ENCODE measurements around the gene KCTD16. TPM values are rescaled to one million over a fixed set of nuclear protein-coding genes. Genes with fewer than 3 reads are reported as not detected.

The KCTD16 gene
- total RNA-seq, 2 donors from 2014 or later: 0.29 to 0.44 TPM

GRCh38 chr5:144142824-144143162 is 27.9 kb upstream of the KCTD16 start:
- no peaks in the 10 kb centered on the region for H3K9me3 Mint-ChIP-seq
- no peak for TF ChIP-seq CTCF (conservative IDR thresholded peaks at IDR 0.05)
- H3K4me1 ChIP-seq (ENCODE audit: control insufficient read depth, insufficient read depth, low read length): peaks cover 6% of the 10 kb centered on the region
- no peaks in the 10 kb centered on the region for H3K36me3 Mint-ChIP-seq (ENCODE audit: low read depth)
- no peaks in the 10 kb centered on the region for H3K27me3 ChIP-seq (ENCODE audit: control insufficient read depth, insufficient read depth, low read length, poor library complexity, severe bottlenecking)
- H3K9me3 ChIP-seq (ENCODE audit: control insufficient read depth, low read length): no peaks in the 10 kb centered on the region
- no peak for DNase-seq
- no peak overlapping the region for H3K4me3 Mint-ChIP-seq
- H3K27ac Mint-ChIP-seq: no peak overlapping the region
- no peaks in the 10 kb centered on the region for H3K36me3 ChIP-seq (ENCODE audit: control insufficient read depth, insufficient read depth, low read length)
- H3K27ac ChIP-seq (ENCODE audit: low read depth, low read length): no peak overlapping the region
- H3K4me1 Mint-ChIP-seq: peaks cover 12% of the 10 kb centered on the region
- H3K9ac ChIP-seq (ENCODE audit: extremely low read depth, low read length, poor library complexity, severe bottlenecking): no peak overlapping the region
- WGBS, 2 experiments (ENCODE audit: insufficient coverage in 1 of 2, insufficient read length in 1 of 2): 84 to 100% methylated on average over 1 of the region's 1 CpG
- no peak overlapping the region for H3K4me3 ChIP-seq (ENCODE audit: low read length)
- no peaks in the 10 kb centered on the region for H3K27me3 Mint-ChIP-seq (ENCODE audit: insufficient read depth)

- Histone ChIP-seq H3K36me3 (ENCODE audit: control insufficient read depth, insufficient read depth, low read length) (no peaks in the 10 kb centered on the region), H3K4me3 (ENCODE audit: low read length) (no peak overlapping the region), H3K27me3 (ENCODE audit: control insufficient read depth, insufficient read depth, low read length, poor library complexity, severe bottlenecking) (no peaks in the 10 kb centered on the region), H3K4me1 (ENCODE audit: control insufficient read depth, insufficient read depth, low read length) (peaks cover 6% of the 10 kb centered on the region), H3K9ac (ENCODE audit: extremely low read depth, low read length, poor library complexity, severe bottlenecking) (no peak overlapping the region), H3K9me3 (ENCODE audit: control insufficient read depth, low read length) (no peaks in the 10 kb centered on the region), H3K27ac (ENCODE audit: low read depth, low read length) (no peak overlapping the region)
- Mint-ChIP-seq H3K4me1 (peaks cover 12% of the 10 kb centered on the region), H3K36me3 (ENCODE audit: low read depth) (no peaks in the 10 kb centered on the region), H3K4me3 (no peak overlapping the region), H3K27ac (no peak overlapping the region), H3K27me3 (ENCODE audit: insufficient read depth) (no peaks in the 10 kb centered on the region), H3K9me3 (no peaks in the 10 kb centered on the region)
- DNase-seq: no peak
- TF ChIP-seq CTCF (conservative IDR thresholded peaks at IDR 0.05): no peak
- WGBS, 2 experiments (ENCODE audit: insufficient coverage in 1 of 2, insufficient read length in 1 of 2): 89 to 91% methylated on average over 1 of the region's 1 CpG
Measured at GRCh38 chr5:144143625-144144024, 27.0 kb upstream of the KCTD16 start.

- no peaks in the 10 kb centered on the region for H3K9me3 Mint-ChIP-seq
- no peaks in the 10 kb centered on the region for H3K36me3 Mint-ChIP-seq (ENCODE audit: low read depth)
- Histone ChIP-seq H3K4me3 (ENCODE audit: low read length) (no peak overlapping the region), H3K9me3 (ENCODE audit: control insufficient read depth, low read length) (no peaks in the 10 kb centered on the region), H3K27ac (ENCODE audit: low read depth, low read length) (no peak overlapping the region), H3K4me1 (ENCODE audit: control insufficient read depth, insufficient read depth, low read length) (peaks cover 6% of the 10 kb centered on the region), H3K9ac (ENCODE audit: extremely low read depth, low read length, poor library complexity, severe bottlenecking) (no peak overlapping the region), H3K27me3 (ENCODE audit: control insufficient read depth, insufficient read depth, low read length, poor library complexity, severe bottlenecking) (no peaks in the 10 kb centered on the region), H3K36me3 (ENCODE audit: control insufficient read depth, insufficient read depth, low read length) (no peaks in the 10 kb centered on the region)
- WGBS, 2 experiments (ENCODE audit: insufficient coverage in 1 of 2, insufficient read length in 1 of 2): 90 to 95% methylated on average over 2 to 4 of the region's 4 CpGs
- peaks cover 12% of the 10 kb centered on the region for H3K4me1 Mint-ChIP-seq
- no peak overlapping the region for H3K4me3 Mint-ChIP-seq
- no peak for TF ChIP-seq CTCF (conservative IDR thresholded peaks at IDR 0.05)
- DNase-seq: no peak
- no peaks in the 10 kb centered on the region for H3K27me3 Mint-ChIP-seq (ENCODE audit: insufficient read depth)
- no peak overlapping the region for H3K27ac Mint-ChIP-seq
Measured at GRCh38 chr5:144144956-144145751, 25.5 kb upstream of the KCTD16 start.

All from endodermal cell (in vitro differentiated cells).